Measurements from ENCODE around the gene APOBEC4.

The APOBEC4 gene

GRCh38 chr1:183600634-183601033 is 52.5 kb downstream of the APOBEC4 start:
- no peak for DNase-seq (ENCODE audit: low spot score)

- DNase-seq (ENCODE audit: low spot score), result no peak
These were observed 53.0 kb downstream of the APOBEC4 start for GRCh38 chr1:183600136-183600535.

- no peak for DNase-seq (ENCODE audit: low spot score)
These were observed 54.7 kb downstream of the APOBEC4 start for GRCh38 chr1:183598386-183598785.

- DNase-seq (ENCODE audit: low spot score), result no peak
These were observed 55.3 kb downstream of the APOBEC4 start for GRCh38 chr1:183597656-183598347.

- no peak for DNase-seq (ENCODE audit: low spot score)
These were observed 56.6 kb downstream of the APOBEC4 start for GRCh38 chr1:183596500-183596899.
